Measurements from ENCODE around the gene ARMC2.

- TF ChIP-seq CTCF (IDR thresholded peaks at IDR 0.05) (no peak), POLR2A (IDR thresholded peaks at IDR 0.05) (no peak)
These were observed 171.7 kb downstream of the ARMC2 start for GRCh38 chr6:109019911-109020310.

Measured in esophagus squamous epithelium (tissue), 4 donors.